Panc1 (cell line): ENCODE measurements around the gene CDKL1. TPM values are rescaled to one million over a fixed set of nuclear protein-coding genes. Genes with fewer than 3 reads are reported as not detected.

Experiments
- ATAC-seq: fragments of 200-7000 bp; cut with Tn5 transposase; 2 replicates; pipeline ENCODE4 v1.9.1; 2020; ENCODE audit warnings: mild to moderate bottlenecking, moderate library complexity
- BruUV-seq: library from RNA; stranded (reverse); fragments of 400-500 nt; replicated peaks from 2 replicates; lab custom pipeline; 2021; lab: Mats Ljungman, UMichigan
- CTCF ChIA-PET: fragments of 300-600 bp; sonication (Branson Sonifier 250); formaldehyde crosslinking; loops from one replicate; lab custom pipeline; 2022; ENCODE audit warnings: antibody characterized with exemption; lab: Charles Lee
- POLR2A ChIA-PET: fragments of 300-600 bp; sonication (Branson Sonifier 250); formaldehyde crosslinking; loops from one replicate; lab custom pipeline; 2022; ENCODE audit warnings: antibody characterized with exemption; lab: Charles Lee
- DNase-seq: peaks from one replicate; pipeline ENCODE4 v3.0.0-alpha.2; 2010; ENCODE audit warnings: low read depth, low spot score
- H3K27ac ChIP-seq: 2 replicates; pipeline ENCODE4 v1.5.1; 2011; ENCODE audit warnings: mild to moderate bottlenecking, low read length, inconsistent platforms
- H3K27me3 ChIP-seq: fragments of 200-500 bp; sonication (Bioruptor generic); 2 replicates; pipeline ENCODE4 v1.6.0; 2014; ENCODE audit warnings: low read length, inconsistent platforms; ENCODE audit not compliant: control insufficient read depth, insufficient read depth
- H3K36me3 ChIP-seq: fragments of 200-500 bp; sonication (Bioruptor generic); 2 replicates; pipeline ENCODE4 v1.5.1; 2014; ENCODE audit warnings: inconsistent platforms, mild to moderate bottlenecking, low read length, moderate library complexity; ENCODE audit not compliant: control insufficient read depth, insufficient read depth
- H3K4me1 ChIP-seq: 2 replicates; pipeline ENCODE4 v1.5.1; 2011; ENCODE audit warnings: inconsistent platforms, mild to moderate bottlenecking, low read length, moderate library complexity; ENCODE audit not compliant: control insufficient read depth, insufficient read depth
- H3K4me3 ChIP-seq, 2 experiments: 2 replicates each; pipeline ENCODE4 v1.5.1; 2011 to 2012; ENCODE audit warnings: low read depth in 2 of 2, low read length in 2 of 2, mild to moderate bottlenecking in 2 of 2, inconsistent platforms in 1 of 2, moderate library complexity in 1 of 2
- H3K9me3 ChIP-seq: fragments of 200-500 bp; sonication (Bioruptor generic); 2 replicates; pipeline ENCODE4 v1.5.1; 2014; ENCODE audit warnings: low read depth, mild to moderate bottlenecking, inconsistent platforms, low read length, moderate library complexity; ENCODE audit not compliant: control insufficient read depth, insufficient read depth
- CTCF ChIP-seq: fragments of 450-650 bp; IDR thresholded peaks from 2 replicates; pipeline ENCODE4 v1.5.1; 2017; ENCODE audit warnings: mild to moderate bottlenecking
- POLR2AphosphoS5 ChIP-seq: IDR thresholded peaks from 2 replicates; pipeline ENCODE4 v1.6.1; 2012; ENCODE audit warnings: mild to moderate bottlenecking, low read depth, low read length, moderate library complexity
- REST ChIP-seq, 2 experiments: IDR thresholded peaks; 2 replicates each; pipeline ENCODE4 v1.6.1; 2011 to 2012; ENCODE audit warnings: low read depth in 2 of 2, control low read depth in 1 of 2, low read length in 1 of 2, mild to moderate bottlenecking in 1 of 2, moderate library complexity in 1 of 2; ENCODE audit not compliant: insufficient read depth in 1 of 2
- SIN3A ChIP-seq: IDR thresholded peaks from 2 replicates; pipeline ENCODE4 v1.6.1; 2012; ENCODE audit warnings: low read depth, mild to moderate bottlenecking, low read length, moderate library complexity, borderline replicate concordance; ENCODE audit not compliant: insufficient read depth
- TCF7L2 ChIP-seq: IDR thresholded peaks from 2 replicates; pipeline ENCODE4 v1.6.1; 2011; ENCODE audit warnings: mild to moderate bottlenecking, low read depth, low read length, inconsistent platforms
- in situ Hi-C: cut with HindIII; loops from 2 replicates; pipeline ENCODE4 v1.10.0; 2016; ENCODE audit warnings: low sequenced_read_pairs, low pct_unique_long_range_greater_than_20kb
- intact Hi-C: fragments of 100-400 bp; cut with micrococcal nuclease; formaldehyde crosslinking; loops from one replicate; pipeline ENCODE4 v1.10.0; 2022; ENCODE audit not compliant: unreplicated experiment
- total RNA-seq: library from RNA; stranded (reverse); gene quantifications from one replicate; pipeline ENCODE4 v1.2.1, GENCODE V29; 2021; ENCODE audit not compliant: unreplicated experiment

The CDKL1 gene
- total RNA-seq, 1 experiment from 2014 or later = 5.8 TPM

DNA sequence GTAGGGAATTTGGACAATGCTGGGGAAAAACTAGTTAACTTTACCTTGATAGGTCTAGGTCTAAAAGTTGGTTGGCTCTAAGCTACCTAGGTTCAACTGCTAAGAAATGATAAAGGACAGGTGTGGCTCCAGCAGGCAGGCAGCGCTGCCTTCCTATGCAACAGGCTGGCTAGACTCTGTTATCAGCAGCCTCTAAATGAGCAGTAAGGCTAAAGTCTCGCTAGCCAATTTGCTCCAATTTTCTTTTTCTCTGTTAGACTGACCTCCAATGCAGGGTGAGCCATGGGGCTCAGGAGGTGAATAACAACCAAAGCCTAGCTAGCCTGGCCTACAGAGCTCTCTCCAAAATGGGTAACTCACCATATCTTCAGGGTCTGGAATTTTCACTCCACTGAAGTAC, 58.1 kb downstream of the CDKL1 start:
- H3K9me3 ChIP-seq = no peaks in the 10 kb centered on the region
- ATAC-seq = no peak
- no peaks in the 10 kb centered on the region for H3K36me3 ChIP-seq
- intact Hi-C loops = no loop called here
- CTCF ChIA-PET = no interaction called here
- no peak overlapping the region for H3K4me3 ChIP-seq
- BruUV-seq = no TSS peak
- POLR2A ChIA-PET = no interaction called here
- no peak for TF ChIP-seq TCF7L2
- no peak for TF ChIP-seq POLR2AphosphoS5
- TF ChIP-seq CTCF = no peak
- no peak for TF ChIP-seq SIN3A
- no peak for TF ChIP-seq REST (IDR thresholded peaks at IDR 0.05; ENCODE audit: insufficient read depth in 1 of 2, low read depth in 2 of 2, low read length in 1 of 2)
- peaks cover 7% of the 10 kb centered on the region for H3K4me1 ChIP-seq
- DNase-seq = no peak
- no peaks in the 10 kb centered on the region for H3K27me3 ChIP-seq
- in situ Hi-C loops = no loop called here
- H3K27ac ChIP-seq = no peak overlapping the region

DNA sequence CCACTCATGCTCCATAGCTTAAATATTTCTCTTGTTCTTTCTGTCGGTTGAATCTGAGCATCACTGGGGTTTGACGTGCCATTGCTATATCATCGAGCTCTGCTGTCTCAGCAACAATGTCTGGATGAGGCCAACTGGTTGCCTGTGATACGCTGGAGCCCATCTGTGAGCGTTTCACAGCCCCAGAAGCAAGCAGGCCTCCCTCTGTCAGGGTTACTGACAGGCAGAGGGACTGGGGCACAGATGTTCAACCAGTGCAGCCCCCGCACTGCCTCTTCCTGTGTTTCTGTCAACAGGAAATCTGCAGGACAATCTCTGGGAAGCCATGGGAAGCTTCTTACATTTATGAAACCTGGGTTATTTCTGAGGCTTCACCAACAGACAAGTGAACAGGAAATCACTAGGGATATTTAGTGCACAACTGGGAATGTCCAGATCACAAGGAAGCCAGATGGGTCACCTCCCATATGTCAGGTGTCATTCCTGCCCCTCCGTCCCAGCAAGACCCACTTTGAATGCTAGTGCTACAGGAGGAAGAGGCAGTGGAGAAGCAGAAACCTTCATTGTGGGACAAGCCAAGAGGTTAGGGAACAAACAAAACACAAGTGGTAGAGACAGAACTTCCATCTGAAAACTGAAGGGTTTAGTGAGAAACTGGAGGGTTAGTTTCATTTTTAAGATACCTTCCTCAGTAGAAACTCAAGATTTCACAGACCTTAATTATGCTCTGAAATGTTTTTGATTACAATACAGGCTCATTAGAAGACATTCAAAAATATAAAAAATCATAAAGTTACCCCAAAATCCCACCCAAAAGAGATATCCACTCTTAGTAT, 60.5 kb downstream of the CDKL1 start:
- BruUV-seq = no TSS peak
- no peak for ATAC-seq

More for the DNA sequence above, 60.5 kb downstream of the CDKL1 start:
- no peaks in the 10 kb centered on the region for H3K27me3 ChIP-seq
- no peak overlapping the region for H3K27ac ChIP-seq
- no peaks in the 10 kb centered on the region for H3K36me3 ChIP-seq
- TF ChIP-seq REST (IDR thresholded peaks at IDR 0.05; ENCODE audit: insufficient read depth in 1 of 2, low read depth in 2 of 2, low read length in 1 of 2) (no peak), CTCF (no peak), SIN3A (no peak), TCF7L2 (no peak), POLR2AphosphoS5 (no peak)
- POLR2A ChIA-PET = no interaction called here
- CTCF ChIA-PET = interaction anchor here (0.5 kb wide), 1 partner anchor 44 kb away, joined by 3 read pairs; no protein-coding TSS in a partner anchor
- H3K9me3 ChIP-seq = no peaks in the 10 kb centered on the region
- intact Hi-C loops (no loop called here), in situ Hi-C loops (no loop called here)
- DNase-seq = no peak
- no peaks in the 10 kb centered on the region; the same call in 1 of the 2 replicates for H3K4me1 ChIP-seq
- H3K4me3 ChIP-seq = no peak overlapping the region
